NCI-H748 (cell line): ENCODE measurements around the gene RAD9A.

Source experiments
- DNase-seq: peaks from one replicate; lab custom pipeline; 2025; ENCODE audit not compliant: unreplicated experiment; lab: John Stamatoyannopoulos, UW

RAD9A gene

DNA sequence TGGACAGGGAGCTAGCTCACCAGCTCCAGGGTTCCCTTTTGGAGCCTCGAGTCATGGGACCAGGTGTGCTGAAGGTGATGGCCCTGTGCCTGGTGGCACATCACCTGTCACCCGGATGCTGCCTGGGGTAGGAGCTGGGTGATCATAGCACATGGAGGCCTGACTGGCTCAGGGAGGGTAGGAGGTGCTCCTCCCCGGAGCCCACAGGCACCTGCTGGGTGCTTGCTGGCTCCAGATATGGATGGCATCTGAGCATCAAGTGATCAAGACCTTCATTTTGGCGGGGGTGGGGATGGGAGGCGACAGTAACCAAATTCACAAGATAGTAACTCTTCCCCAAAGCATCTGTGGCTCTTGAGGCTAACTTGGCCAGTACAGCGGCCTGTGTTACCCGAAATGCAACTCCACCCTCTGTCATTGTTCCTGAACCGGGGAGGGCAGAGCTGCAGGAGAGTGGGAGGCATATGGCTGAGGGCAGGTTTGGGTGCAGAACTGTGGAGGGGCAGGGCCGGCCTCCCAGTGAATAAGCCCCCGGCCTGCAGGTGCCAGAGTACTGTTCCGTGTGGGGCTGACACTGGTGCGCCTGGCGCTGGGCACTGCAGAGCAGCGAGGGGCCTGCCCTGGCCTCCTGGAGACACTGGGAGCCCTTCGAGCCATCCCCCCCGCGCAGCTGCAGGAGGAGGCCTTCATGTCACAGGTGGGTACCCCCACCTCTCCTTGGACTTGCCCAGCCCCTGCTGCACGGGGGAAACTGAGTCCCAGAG lies 16.8 kb downstream of the RAD9A start:
- no peak for DNase-seq

DNA sequence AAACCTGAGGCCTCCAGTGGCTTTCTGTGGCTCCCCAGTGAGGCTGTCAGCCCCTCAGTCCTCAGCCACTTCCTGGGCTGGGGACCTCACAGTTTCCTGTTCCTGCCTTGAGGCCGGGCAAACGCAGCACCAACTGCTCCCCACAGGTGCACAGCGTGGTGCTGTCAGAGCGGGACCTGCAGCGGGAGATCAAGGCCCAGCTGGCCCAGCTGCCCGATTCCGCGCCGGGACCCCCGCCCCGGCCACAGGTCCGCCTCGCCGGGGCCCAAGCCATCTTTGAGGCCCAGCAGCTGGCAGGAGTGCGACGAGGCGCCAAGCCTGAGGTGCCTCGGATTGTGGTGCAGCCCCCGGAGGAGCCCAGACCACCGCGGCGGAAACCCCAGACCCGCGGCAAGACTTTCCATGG lies 17.5 kb downstream of the RAD9A start:
- DNase-seq, result no peak

GRCh38 chr11:67409781-67410368 lies 18.1 kb downstream of the RAD9A start:
- DNase-seq, result peak; percentile 90

DNA sequence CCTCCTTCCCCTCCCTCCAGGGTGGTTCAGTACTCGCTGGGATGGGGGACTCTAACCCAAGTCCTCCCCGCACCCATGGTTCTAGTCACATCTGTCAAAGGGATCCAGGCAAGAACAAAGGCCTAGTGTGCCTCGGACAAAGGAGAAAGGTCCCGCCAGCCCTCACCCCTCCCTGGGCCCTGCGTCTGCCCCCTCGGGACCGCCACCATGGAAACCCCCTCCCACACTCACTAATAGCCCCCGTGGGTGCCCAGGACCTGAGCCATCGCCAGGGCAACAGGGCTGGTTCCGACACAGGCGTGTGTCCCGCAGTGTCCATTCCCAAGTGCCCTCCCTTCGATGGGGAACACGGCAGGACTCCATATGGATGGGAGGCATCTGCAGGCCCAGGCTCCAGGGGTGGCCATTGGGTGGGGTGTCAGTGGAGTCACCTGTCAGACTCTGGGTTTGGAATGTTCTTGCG lies 18.6 kb downstream of the RAD9A start:
- DNase-seq, result no peak

GRCh38 chr11:67410984-67411784 lies 19.4 kb downstream of the RAD9A start:
- DNase-seq, result no peak

- no peak for DNase-seq
Measured at GRCh38 chr11:67411785-67412152, 20.0 kb downstream of the RAD9A start.

DNA sequence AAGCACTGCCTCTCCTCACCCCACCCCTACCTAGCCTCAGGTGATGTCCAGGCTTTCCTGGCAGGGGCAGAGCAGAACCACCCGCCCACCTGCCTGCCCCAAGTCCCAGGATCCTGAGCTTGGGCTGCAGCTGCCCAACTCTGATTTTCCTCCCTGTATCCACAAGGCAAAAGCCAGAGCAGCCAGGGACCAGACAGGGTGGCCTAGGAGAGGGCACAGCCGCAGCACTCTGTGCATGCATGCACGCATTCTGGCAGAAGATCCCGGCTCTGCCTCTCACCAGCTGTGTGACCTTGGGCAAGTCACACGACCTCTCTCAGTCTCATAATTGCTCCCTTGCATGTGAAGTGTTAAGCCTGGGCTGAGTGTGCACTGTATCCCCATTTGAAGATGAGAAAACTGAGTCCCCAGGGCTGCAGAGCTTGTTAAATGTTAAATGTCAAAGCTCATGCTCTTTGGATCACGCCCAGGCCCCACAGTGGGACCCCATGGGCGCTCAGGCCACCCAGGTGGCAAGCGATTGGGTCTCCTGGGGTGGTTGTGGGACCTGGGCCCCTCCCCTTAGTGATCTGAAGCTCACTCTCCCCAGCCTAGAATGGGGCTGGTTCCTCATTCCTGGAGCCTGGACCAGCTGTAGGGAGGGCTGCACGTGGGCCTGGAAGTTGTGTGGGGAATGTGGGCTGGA lies 20.9 kb downstream of the RAD9A start:
- no peak for DNase-seq

DNA sequence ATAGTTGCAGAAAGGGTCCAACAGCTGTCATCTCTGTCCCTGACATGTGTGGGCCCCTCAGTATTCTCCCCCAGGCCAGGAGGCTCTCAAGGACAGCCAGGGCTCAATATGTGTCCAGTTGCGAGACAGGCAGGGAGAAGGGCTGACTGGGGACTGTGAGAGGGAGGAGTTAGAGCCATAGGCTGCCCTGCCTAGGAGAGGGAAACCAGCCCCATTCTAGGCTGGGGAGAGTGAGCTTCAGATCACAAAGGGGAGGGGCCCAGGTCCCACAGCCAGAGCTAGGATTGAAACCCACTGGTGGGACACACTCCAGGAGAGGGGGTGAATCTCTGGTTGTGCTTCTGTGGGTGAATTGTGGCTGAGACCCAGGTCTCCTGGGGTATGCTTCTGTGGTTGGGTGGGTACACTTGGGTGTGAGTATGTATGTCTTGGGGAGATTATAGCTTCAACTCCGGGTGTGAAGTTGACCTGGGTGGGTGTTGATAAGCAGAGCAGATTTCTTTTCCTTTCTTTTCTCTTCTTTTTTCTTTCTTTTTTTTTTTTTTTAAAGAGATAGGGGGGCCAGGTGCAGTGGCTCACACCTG lies 21.6 kb downstream of the RAD9A start:
- no peak for DNase-seq

DNA sequence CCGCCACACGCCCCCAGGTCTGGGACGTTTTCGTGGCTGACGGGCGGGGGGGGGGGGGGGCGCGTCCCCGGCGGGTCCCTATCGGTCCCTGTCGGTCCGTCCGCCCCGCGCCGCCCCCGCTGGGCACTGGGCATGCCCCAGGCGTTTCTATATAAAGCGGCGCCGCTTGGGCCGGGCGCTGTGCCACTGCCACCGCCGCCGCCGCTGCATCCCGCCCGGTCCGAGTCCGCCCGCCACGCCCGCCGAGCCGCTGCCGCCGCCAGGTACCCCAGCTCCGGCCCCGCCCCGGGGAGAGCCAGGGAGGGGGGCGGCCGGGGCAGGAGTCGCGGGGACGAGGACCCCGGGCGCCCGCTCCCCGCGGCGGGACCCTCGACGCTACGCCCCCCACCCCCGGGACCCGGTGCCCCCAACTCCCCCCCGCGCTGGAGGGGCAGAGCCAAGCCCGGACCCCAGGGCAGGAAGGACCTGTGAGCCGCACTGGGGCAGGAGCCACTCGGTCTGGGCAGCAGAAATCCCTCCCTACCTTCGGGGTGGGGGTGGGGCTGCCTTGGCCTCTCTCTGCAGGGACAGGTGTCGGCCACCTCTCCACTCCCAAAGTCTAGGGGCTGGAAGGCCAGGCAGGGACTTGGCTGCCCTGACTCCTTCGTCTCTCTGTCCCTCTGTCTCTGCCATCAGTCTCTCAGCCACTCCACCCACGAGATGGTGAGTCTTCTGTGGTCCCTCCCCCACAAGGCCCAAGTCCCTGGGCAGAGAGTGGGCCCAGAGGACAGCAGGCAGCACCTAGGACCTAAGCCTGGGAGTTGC lies 23.9 kb downstream of the RAD9A start, which contains the start of gene CARNS1:
CARNS1 (plus strand) TSS at position 178 of the 804 bp plus-strand sequence; CDS start at position 700, 522 bp downstream.
- peak; percentile 44 for DNase-seq

- DNase-seq, result peak; percentile 83
Measured at GRCh38 chr11:67416416-67417335, 24.9 kb downstream of the RAD9A start.

DNA sequence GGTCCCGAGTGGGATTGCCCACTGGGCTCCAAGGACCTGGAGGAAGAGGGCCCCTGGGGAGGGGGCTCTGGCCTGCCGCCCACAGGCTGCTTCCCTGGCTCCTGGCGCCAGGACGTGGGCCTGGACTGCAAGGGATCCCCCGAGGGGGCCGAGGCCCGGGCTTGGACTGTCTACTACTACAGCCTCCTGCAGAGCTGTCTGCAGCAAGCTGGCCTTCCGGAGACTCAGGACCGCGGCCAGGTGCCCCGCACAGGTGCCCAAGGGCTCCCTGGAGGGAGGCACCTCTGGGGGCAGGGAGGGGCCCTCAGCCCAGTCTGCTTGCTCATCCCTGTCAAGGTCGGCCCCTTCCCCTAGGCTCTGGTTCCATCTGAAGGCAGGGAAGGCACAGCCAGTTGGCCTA lies 25.6 kb downstream of the RAD9A start:
- no peak for DNase-seq

GRCh38 chr11:67418476-67419281 lies 26.9 kb downstream of the RAD9A start:
- DNase-seq, result no peak

- no peak for DNase-seq
Measured at GRCh38 chr11:67419325-67420049, 27.7 kb downstream of the RAD9A start.

DNA sequence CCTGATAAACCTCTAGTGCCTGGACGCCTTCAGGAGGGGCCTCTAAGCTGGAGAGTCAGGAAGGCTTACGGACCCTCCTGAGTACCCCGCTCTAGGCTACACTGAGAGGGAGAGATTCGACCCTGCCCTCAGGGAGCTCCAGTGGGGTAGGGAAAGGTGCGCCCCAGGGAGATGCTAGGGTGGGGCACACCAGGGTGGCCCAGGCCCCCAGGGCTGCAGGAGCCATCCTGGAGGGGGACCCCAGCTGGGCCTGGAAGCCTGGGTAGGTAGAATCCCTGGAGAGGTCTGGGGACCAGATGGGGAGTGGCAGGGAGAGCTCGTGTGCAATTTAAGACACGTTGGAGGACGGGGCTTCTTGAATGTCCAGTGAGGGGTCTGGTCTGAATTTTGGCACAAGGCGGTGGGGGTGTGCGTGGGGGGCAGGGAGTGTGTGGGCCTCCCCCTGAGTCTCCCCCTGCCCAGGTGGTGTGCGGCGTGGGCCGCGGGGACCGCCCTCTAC lies 28.4 kb downstream of the RAD9A start:
- DNase-seq, result no peak

GRCh38 chr11:67420646-67421429 lies 29.1 kb downstream of the RAD9A start:
- peak; percentile 92 for DNase-seq

GRCh38 chr11:67421430-67422031 lies 29.7 kb downstream of the RAD9A start:
- DNase-seq, result no peak
